Loucy (cell line): Measurements from ENCODE around the gene PUM2.

Experiments
- H2AFZ ChIP-seq: fragments of 200-600 bp; sonication (generic); 2 replicates; pipeline ENCODE4 v1.6.0; 2016; ENCODE audit warnings: antibody characterized with exemption, mild to moderate bottlenecking, low read length, moderate library complexity
- H3F3A ChIP-seq: fragments of 200-600 bp; 2 replicates; pipeline ENCODE4 v1.6.0; 2016; ENCODE audit warnings: antibody characterized with exemption, low read depth, mild to moderate bottlenecking
- H3K27me3 ChIP-seq: fragments of 200-600 bp; sonication (generic); 2 replicates; pipeline ENCODE4 v1.6.1; 2014; ENCODE audit warnings: low read length, mild to moderate bottlenecking; ENCODE audit not compliant: insufficient read depth, poor library complexity, severe bottlenecking
- H3K36me3 ChIP-seq: fragments of 200-600 bp; sonication (generic); 2 replicates; pipeline ENCODE4 v1.6.1; 2016; ENCODE audit warnings: low read length; ENCODE audit not compliant: insufficient read depth
- H3K4me1 ChIP-seq: fragments of 200-600 bp; sonication (generic); 2 replicates; pipeline ENCODE4 v1.5.1; 2014; ENCODE audit warnings: low read length, mild to moderate bottlenecking; ENCODE audit not compliant: insufficient read depth, poor library complexity, severe bottlenecking
- H3K4me2 ChIP-seq: fragments of 200-600 bp; sonication (generic); 2 replicates; pipeline ENCODE4 v1.6.0; 2014; ENCODE audit warnings: antibody characterized with exemption, low read length, low read depth, mild to moderate bottlenecking; ENCODE audit not compliant: poor library complexity, severe bottlenecking
- H3K4me3 ChIP-seq: fragments of 200-600 bp; sonication (generic); 2 replicates; pipeline ENCODE4 v1.5.1; 2014; ENCODE audit warnings: low read length, mild to moderate bottlenecking, mixed read lengths; ENCODE audit not compliant: poor library complexity, severe bottlenecking
- H3K79me2 ChIP-seq: fragments of 200-600 bp; sonication (generic); 2 replicates; pipeline ENCODE4 v1.6.1; 2014; ENCODE audit warnings: low read length; ENCODE audit not compliant: insufficient read depth
- H3K9ac ChIP-seq: fragments of 200-600 bp; sonication (generic); 2 replicates; pipeline ENCODE4 v1.6.0; 2014; ENCODE audit warnings: mild to moderate bottlenecking, low read depth, low read length, moderate library complexity; ENCODE audit not compliant: poor library complexity, severe bottlenecking
- H3K9me2 ChIP-seq: fragments of 200-600 bp; sonication (generic); replicated peaks from 2 replicates; pipeline ENCODE4 v1.6.1; 2016; ENCODE audit warnings: low read depth, low read length, mixed read lengths
- H3K9me3 ChIP-seq: fragments of 200-600 bp; sonication (generic); 2 replicates; pipeline ENCODE4 v1.6.1; 2014; ENCODE audit warnings: mild to moderate bottlenecking, antibody characterized with exemption, low read length, low read depth; ENCODE audit not compliant: insufficient read depth
- H4K20me1 ChIP-seq: fragments of 200-600 bp; sonication (generic); 2 replicates; pipeline ENCODE4 v1.6.0; 2014; ENCODE audit warnings: antibody characterized with exemption, low read length, mild to moderate bottlenecking; ENCODE audit not compliant: insufficient read depth, poor library complexity, severe bottlenecking
- EZH2phosphoT487 ChIP-seq: fragments of 200-600 bp; IDR thresholded peaks from 2 replicates; pipeline ENCODE4 v1.6.1; 2018; ENCODE audit warnings: antibody characterized with exemption, mild to moderate bottlenecking, moderate library complexity, borderline replicate concordance
- TF ChIP-seq, protein P1 (sequence below): fragments of 200-600 bp; sonication (generic); conservative IDR thresholded peaks from 2 replicates; pipeline ENCODE4 v1.5.1; 2014; ENCODE audit warnings: mild to moderate bottlenecking, antibody characterized with exemption, low read length

PUM2 gene

DNA sequence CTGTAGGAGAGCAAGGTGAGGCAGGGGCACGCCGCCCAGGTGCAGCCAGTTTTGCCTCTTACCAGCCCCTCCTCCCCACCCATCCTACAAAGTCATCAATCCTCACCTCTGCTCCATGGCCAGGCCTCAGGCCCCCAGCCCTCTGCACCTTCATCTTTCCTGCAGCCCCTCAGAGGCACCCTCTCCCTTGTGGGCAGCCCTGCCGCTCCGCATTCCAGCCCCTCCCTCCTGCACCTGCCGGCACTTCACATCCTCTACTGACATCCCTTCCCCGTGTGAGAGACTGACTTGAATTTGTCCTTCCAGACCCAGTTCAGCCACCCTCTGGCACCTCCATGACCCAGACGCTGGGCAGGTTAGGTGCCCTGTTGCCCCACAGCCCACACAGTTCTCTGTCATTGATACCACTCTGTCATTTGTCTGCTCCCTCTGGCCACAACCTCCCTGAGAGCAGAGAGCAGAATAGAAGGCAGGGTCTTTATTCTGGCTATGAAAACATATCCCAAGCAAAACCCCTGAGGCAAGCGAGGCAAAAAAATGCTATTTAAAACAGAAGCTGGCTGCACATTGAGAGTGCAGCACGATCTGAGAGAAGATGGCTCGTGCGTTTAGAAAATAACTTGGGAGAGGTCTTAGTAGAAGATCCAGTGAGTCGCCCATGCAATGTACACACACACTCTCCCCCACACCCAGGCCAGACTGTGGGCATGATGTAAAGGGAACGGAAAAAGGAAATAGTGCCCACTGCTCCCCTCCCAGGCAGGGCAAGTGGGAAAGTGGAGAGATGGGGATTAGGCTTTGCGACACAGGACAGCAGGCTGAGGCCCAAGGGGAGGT is 151.6 kb downstream of the PUM2 start:
- no peaks in the 10 kb centered on the region for H3F3A ChIP-seq
- no peaks in the 10 kb centered on the region for H3K9me3 ChIP-seq
- no peaks in the 10 kb centered on the region for H3K4me1 ChIP-seq
- H2AFZ ChIP-seq: no peak overlapping the region
- H3K4me3 ChIP-seq: no peak overlapping the region
- H3K36me3 ChIP-seq: no peaks in the 10 kb centered on the region
- H4K20me1 ChIP-seq: no peaks in the 10 kb centered on the region
- H3K9ac ChIP-seq: no peak overlapping the region
- H3K4me2 ChIP-seq: no peak overlapping the region
- H3K27me3 ChIP-seq: no peaks in the 10 kb centered on the region
- H3K79me2 ChIP-seq: no peaks in the 10 kb centered on the region
- TF ChIP-seq, protein P1, sequence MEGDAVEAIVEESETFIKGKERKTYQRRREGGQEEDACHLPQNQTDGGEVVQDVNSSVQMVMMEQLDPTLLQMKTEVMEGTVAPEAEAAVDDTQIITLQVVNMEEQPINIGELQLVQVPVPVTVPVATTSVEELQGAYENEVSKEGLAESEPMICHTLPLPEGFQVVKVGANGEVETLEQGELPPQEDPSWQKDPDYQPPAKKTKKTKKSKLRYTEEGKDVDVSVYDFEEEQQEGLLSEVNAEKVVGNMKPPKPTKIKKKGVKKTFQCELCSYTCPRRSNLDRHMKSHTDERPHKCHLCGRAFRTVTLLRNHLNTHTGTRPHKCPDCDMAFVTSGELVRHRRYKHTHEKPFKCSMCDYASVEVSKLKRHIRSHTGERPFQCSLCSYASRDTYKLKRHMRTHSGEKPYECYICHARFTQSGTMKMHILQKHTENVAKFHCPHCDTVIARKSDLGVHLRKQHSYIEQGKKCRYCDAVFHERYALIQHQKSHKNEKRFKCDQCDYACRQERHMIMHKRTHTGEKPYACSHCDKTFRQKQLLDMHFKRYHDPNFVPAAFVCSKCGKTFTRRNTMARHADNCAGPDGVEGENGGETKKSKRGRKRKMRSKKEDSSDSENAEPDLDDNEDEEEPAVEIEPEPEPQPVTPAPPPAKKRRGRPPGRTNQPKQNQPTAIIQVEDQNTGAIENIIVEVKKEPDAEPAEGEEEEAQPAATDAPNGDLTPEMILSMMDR: no peak
- no peak for TF ChIP-seq EZH2phosphoT487
- H3K9me2 ChIP-seq: no peaks in the 10 kb centered on the region
